H1 (cell line): ENCODE data around the gene OVCH2.

Experiments
- CREB1 ChIP-seq: IDR thresholded peaks from 2 replicates; pipeline ENCODE4 v1.6.1; 2012; ENCODE audit warnings: inconsistent platforms
- KDM5A ChIP-seq: fragments of 200-600 bp; IDR thresholded peaks from 2 replicates; pipeline ENCODE4 v1.7.1; 2012; ENCODE audit warnings: mild to moderate bottlenecking, low read length, inconsistent platforms, mixed read lengths
- TEAD4 ChIP-seq: IDR thresholded peaks from 2 replicates; pipeline ENCODE4 v1.6.1; 2012; ENCODE audit warnings: low read depth, low read length, inconsistent platforms, mixed read lengths
- TF ChIP-seq, protein P1 (sequence below): IDR thresholded peaks from 2 replicates; pipeline ENCODE4 v1.6.1; 2012; ENCODE audit warnings: inconsistent platforms

DNA sequence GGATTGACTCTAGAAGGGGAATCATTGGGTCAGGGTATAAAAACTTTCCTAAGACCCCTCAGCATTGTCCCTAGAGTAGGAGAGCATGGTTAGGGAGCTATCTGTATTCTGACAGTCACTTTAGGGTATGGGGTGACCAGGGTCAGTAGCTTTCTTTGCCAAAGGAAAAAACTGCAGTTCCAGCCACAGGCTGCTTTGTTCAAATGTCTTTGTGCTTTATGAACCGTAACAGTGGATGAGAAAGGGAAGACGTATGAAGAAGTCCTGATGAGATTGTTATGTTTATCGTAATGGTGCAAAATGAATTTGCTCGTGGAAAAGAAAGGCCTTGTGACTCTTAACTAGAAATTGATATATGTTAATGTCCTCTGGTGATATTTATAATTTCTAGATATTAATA is 63.0 kb downstream of the OVCH2 start:
- TF ChIP-seq, protein P1, sequence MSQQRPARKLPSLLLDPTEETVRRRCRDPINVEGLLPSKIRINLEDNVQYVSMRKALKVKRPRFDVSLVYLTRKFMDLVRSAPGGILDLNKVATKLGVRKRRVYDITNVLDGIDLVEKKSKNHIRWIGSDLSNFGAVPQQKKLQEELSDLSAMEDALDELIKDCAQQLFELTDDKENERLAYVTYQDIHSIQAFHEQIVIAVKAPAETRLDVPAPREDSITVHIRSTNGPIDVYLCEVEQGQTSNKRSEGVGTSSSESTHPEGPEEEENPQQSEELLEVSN = no peak
- no peak for TF ChIP-seq CREB1
- no peak for TF ChIP-seq KDM5A
- TF ChIP-seq TEAD4 = no peak
